ENCODE data around the gene AGBL4. TPM values are rescaled to one million over a fixed set of nuclear protein-coding genes. Genes with fewer than 3 reads are reported as not detected.

Gene AGBL4
- polyA plus RNA-seq, 4 donors: 0.10 to 0.16 TPM; not detected in 2

- FAIRE-seq: no peak
- DNase-seq: no peak
- Histone ChIP-seq H3K9me3 (ENCODE audit: control insufficient read depth in 2 of 2, insufficient read depth in 1 of 2, low read depth in 1 of 2, low read length in 1 of 2) (no peaks in the 10 kb centered on the region), H3K36me3 (ENCODE audit: control insufficient read depth in 3 of 3, insufficient read depth in 2 of 3, low read depth in 1 of 3, low read length in 3 of 3) (no peaks in the 10 kb centered on the region), H3K27me3 (ENCODE audit: control insufficient read depth in 3 of 3, insufficient read depth in 3 of 3, low read length in 3 of 3) (no peaks in the 10 kb centered on the region), H3K4me1 (ENCODE audit: control insufficient read depth in 3 of 3, insufficient read depth in 2 of 3, low read depth in 1 of 3, low read length in 2 of 3) (no peaks in the 10 kb centered on the region), H3K4me3 (ENCODE audit: low read depth in 1 of 3, low read length in 3 of 3) (no peak overlapping the region), H3K27ac (ENCODE audit: low read depth in 1 of 3, low read length in 2 of 3) (no peak overlapping the region)
- 3 to 43% (median 4%) methylated on average over 1 of the region's 1 CpG for WGBS, 3 donors
These were observed 1228.9 kb downstream of the AGBL4 start for GRCh38 chr1:48794816-48795215.

DNA sequence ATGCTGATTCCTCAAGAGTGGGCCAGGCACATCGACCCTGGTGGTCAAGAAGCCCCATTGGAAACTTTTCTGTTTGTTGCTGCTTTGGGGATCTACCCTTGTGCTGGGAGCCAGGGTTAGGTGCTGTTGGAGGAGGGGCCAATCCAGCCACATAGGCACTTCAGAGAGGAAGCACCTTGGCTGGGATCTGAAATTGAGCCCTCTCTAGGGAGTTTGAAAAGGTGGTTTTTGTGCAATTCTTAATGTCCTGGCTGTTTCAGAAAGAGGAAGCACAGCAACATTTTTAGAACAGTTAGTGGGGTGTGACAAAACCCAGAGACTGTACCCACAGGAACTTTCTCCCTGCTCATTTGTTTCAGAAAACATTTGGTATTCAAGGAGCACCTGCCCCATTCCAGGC, 1229.9 kb downstream of the AGBL4 start:
- FAIRE-seq: no peak
- no peak for DNase-seq
- H3K4me3 ChIP-seq (ENCODE audit: low read depth in 1 of 3, low read length in 3 of 3): no peak overlapping the region

DNA sequence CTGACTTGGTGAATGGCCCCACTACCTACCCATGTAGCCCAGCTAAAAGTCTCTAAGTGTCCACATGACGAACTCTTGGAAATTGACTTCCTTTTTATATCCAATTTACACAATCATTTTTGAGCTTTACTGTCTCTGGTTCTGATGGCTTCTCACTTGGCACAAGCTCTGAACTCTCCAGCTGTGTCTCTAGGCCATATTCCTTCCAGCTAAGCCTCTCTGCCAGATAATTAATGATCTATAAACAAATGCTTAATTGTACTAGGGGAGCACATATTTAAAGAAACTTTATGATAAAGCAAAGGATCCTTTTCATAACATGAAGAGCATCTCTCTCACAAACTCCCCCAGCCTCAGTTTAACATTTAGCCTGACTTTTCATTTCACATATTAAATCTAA, 1230.8 kb downstream of the AGBL4 start:
- 53 to 68% (median 68%) methylated on average over 1 of the region's 1 CpG for WGBS, 3 donors
- H3K27me3 ChIP-seq (ENCODE audit: control insufficient read depth in 3 of 3, insufficient read depth in 3 of 3, low read length in 3 of 3): no peaks in the 10 kb centered on the region
- no peak overlapping the region for H3K4me3 ChIP-seq (ENCODE audit: low read depth in 1 of 3, low read length in 3 of 3)
- no peak for FAIRE-seq
- DNase-seq: no peak
- H3K27ac ChIP-seq (ENCODE audit: low read depth in 1 of 3, low read length in 2 of 3): no peak overlapping the region
- no peaks in the 10 kb centered on the region for H3K36me3 ChIP-seq (ENCODE audit: control insufficient read depth in 3 of 3, insufficient read depth in 2 of 3, low read depth in 1 of 3, low read length in 3 of 3)
- no peaks in the 10 kb centered on the region for H3K4me1 ChIP-seq (ENCODE audit: control insufficient read depth in 3 of 3, insufficient read depth in 2 of 3, low read depth in 1 of 3, low read length in 2 of 3)
- H3K9me3 ChIP-seq (ENCODE audit: control insufficient read depth in 2 of 2, insufficient read depth in 1 of 2, low read depth in 1 of 2, low read length in 1 of 2): no peaks in the 10 kb centered on the region

More for the DNA sequence above, 1229.9 kb downstream of the AGBL4 start:
- WGBS, 3 donors: 53 to 67% (median 63%) methylated on average over 1 of the region's 1 CpG
- no peaks in the 10 kb centered on the region for H3K27me3 ChIP-seq (ENCODE audit: control insufficient read depth in 3 of 3, insufficient read depth in 3 of 3, low read length in 3 of 3)
- no peaks in the 10 kb centered on the region for H3K9me3 ChIP-seq (ENCODE audit: control insufficient read depth in 2 of 2, insufficient read depth in 1 of 2, low read depth in 1 of 2, low read length in 1 of 2)
- no peaks in the 10 kb centered on the region for H3K4me1 ChIP-seq (ENCODE audit: control insufficient read depth in 3 of 3, insufficient read depth in 2 of 3, low read depth in 1 of 3, low read length in 2 of 3)
- H3K27ac ChIP-seq (ENCODE audit: low read depth in 1 of 3, low read length in 2 of 3): no peak overlapping the region
- H3K36me3 ChIP-seq (ENCODE audit: control insufficient read depth in 3 of 3, insufficient read depth in 2 of 3, low read depth in 1 of 3, low read length in 3 of 3): no peaks in the 10 kb centered on the region

- no peaks in the 10 kb centered on the region for H3K9me3 ChIP-seq (ENCODE audit: control insufficient read depth in 2 of 2, insufficient read depth in 1 of 2, low read depth in 1 of 2, low read length in 1 of 2)
- no peaks in the 10 kb centered on the region for H3K27me3 ChIP-seq (ENCODE audit: control insufficient read depth in 3 of 3, insufficient read depth in 3 of 3, low read length in 3 of 3)
- H3K27ac ChIP-seq (ENCODE audit: low read depth in 1 of 3, low read length in 2 of 3): no peak overlapping the region
- H3K4me1 ChIP-seq (ENCODE audit: control insufficient read depth in 3 of 3, insufficient read depth in 2 of 3, low read depth in 1 of 3, low read length in 2 of 3): no peaks in the 10 kb centered on the region
- DNase-seq (no peak), FAIRE-seq (no peak)
- H3K4me3 ChIP-seq (ENCODE audit: low read depth in 1 of 3, low read length in 3 of 3): no peak overlapping the region
- no peaks in the 10 kb centered on the region for H3K36me3 ChIP-seq (ENCODE audit: control insufficient read depth in 3 of 3, insufficient read depth in 2 of 3, low read depth in 1 of 3, low read length in 3 of 3)
These were observed 1233.4 kb downstream of the AGBL4 start for GRCh38 chr1:48790397-48790796.

GRCh38 chr1:48789903-48790302, 1233.9 kb downstream of the AGBL4 start:
- no peak for DNase-seq
- Histone ChIP-seq H3K9me3 (ENCODE audit: control insufficient read depth in 2 of 2, insufficient read depth in 1 of 2, low read depth in 1 of 2, low read length in 1 of 2) (no peaks in the 10 kb centered on the region), H3K27me3 (ENCODE audit: control insufficient read depth in 3 of 3, insufficient read depth in 3 of 3, low read length in 3 of 3) (no peaks in the 10 kb centered on the region), H3K36me3 (ENCODE audit: control insufficient read depth in 3 of 3, insufficient read depth in 2 of 3, low read depth in 1 of 3, low read length in 3 of 3) (no peaks in the 10 kb centered on the region), H3K27ac (ENCODE audit: low read depth in 1 of 3, low read length in 2 of 3) (no peak overlapping the region), H3K4me3 (ENCODE audit: low read depth in 1 of 3, low read length in 3 of 3) (no peak overlapping the region), H3K4me1 (ENCODE audit: control insufficient read depth in 3 of 3, insufficient read depth in 2 of 3, low read depth in 1 of 3, low read length in 2 of 3) (no peaks in the 10 kb centered on the region)
- FAIRE-seq: no peak
- WGBS, 3 donors: 72 to 89% (median 88%) methylated on average over 4 of the region's 4 CpGs

DNA sequence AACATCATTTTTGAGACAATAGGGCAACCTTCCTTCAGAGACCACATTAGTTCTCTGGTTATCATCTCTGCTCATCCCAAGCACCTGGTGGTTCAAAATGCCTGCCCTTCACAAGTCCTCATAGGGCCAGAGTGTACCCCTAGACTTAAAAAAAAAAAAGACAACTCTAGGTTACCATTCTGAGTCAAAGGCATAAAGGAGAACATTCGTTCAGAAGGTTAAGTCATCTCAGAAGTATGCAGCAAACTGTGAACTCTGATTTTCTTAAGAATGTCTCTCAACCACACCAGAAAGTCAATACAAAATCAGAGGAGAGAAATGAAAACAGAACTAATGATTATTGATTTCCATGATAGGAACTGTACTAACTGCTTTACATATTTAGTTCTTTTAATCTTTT, 1237.9 kb downstream of the AGBL4 start:
- 59 to 74% (median 73%) methylated on average over 1 of the region's 1 CpG for WGBS, 3 donors
- FAIRE-seq: no peak

GRCh38 chr1:48784301-48784700, 1239.5 kb downstream of the AGBL4 start:
- WGBS, 3 donors: 86 to 91% (median 90%) methylated on average over 2 of the region's 2 CpGs
- DNase-seq (no peak), FAIRE-seq (no peak)
- Histone ChIP-seq H3K36me3 (ENCODE audit: control insufficient read depth in 3 of 3, insufficient read depth in 2 of 3, low read depth in 1 of 3, low read length in 3 of 3) (no peaks in the 10 kb centered on the region), H3K4me3 (ENCODE audit: low read depth in 1 of 3, low read length in 3 of 3) (no peak overlapping the region), H3K4me1 (ENCODE audit: control insufficient read depth in 3 of 3, insufficient read depth in 2 of 3, low read depth in 1 of 3, low read length in 2 of 3) (no peaks in the 10 kb centered on the region), H3K27me3 (ENCODE audit: control insufficient read depth in 3 of 3, insufficient read depth in 3 of 3, low read length in 3 of 3) (no peaks in the 10 kb centered on the region), H3K9me3 (ENCODE audit: control insufficient read depth in 2 of 2, insufficient read depth in 1 of 2, low read depth in 1 of 2, low read length in 1 of 2) (no peaks in the 10 kb centered on the region), H3K27ac (ENCODE audit: low read depth in 1 of 3, low read length in 2 of 3) (no peak overlapping the region)

More for the DNA sequence above, 1237.9 kb downstream of the AGBL4 start:
- no peak overlapping the region for H3K27ac ChIP-seq (ENCODE audit: low read depth in 1 of 3, low read length in 2 of 3)
- no peaks in the 10 kb centered on the region for H3K27me3 ChIP-seq (ENCODE audit: control insufficient read depth in 3 of 3, insufficient read depth in 3 of 3, low read length in 3 of 3)
- DNase-seq: no peak
- H3K4me1 ChIP-seq (ENCODE audit: control insufficient read depth in 3 of 3, insufficient read depth in 2 of 3, low read depth in 1 of 3, low read length in 2 of 3): no peaks in the 10 kb centered on the region
- no peaks in the 10 kb centered on the region for H3K9me3 ChIP-seq (ENCODE audit: control insufficient read depth in 2 of 2, insufficient read depth in 1 of 2, low read depth in 1 of 2, low read length in 1 of 2)
- no peaks in the 10 kb centered on the region for H3K36me3 ChIP-seq (ENCODE audit: control insufficient read depth in 3 of 3, insufficient read depth in 2 of 3, low read depth in 1 of 3, low read length in 3 of 3)
- H3K4me3 ChIP-seq (ENCODE audit: low read depth in 1 of 3, low read length in 3 of 3): no peak overlapping the region

DNA sequence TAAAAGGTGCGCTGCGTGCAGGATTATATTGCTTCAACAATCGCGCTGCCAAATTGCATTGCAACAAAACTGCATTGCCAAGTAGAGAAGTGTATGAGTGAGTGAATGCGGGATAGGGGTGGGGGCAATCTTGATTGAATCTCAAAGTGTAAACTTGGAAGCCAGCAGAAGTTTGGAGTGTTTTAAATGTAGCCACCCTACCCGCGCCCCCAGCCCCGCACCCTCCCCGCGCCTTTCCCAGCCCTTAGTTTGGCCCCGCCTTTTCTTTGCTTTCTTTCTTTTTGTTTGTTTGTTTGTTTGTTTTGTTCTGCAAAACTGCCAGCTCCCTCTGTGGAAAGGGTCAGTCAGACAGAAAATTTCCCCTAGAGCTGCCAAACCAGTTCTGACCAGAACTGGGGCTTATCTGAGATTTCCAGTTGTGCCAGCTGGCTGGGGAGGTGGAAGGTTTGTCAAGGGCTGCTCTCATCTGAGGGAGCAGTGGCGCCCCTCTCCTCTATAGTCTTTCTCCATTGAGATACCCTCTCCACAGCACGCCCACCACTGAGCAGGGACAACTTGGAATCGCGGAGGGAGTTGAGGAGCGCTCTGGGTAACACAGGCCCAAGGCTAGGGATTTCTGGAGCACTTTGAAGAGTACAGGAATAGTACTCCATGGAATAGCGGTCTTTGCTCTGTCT, 1246.4 kb downstream of the AGBL4 start:
- WGBS, 3 donors: 9 to 15% (median 11%) methylated on average over 17 of the region's 17 CpGs
- peaks cover 0 to 5% (median 0%) of the 10 kb centered on the region in 3 donors for H3K27me3 ChIP-seq (ENCODE audit: control insufficient read depth in 3 of 3, insufficient read depth in 3 of 3, low read length in 3 of 3)
- peaks cover 0 to 17% (median 5%) of the 10 kb centered on the region in 3 donors for H3K4me1 ChIP-seq (ENCODE audit: control insufficient read depth in 3 of 3, insufficient read depth in 2 of 3, low read depth in 1 of 3, low read length in 2 of 3)
- FAIRE-seq (no peak), DNase-seq (peak in 1 of 2 donors; percentile 26)
- H3K36me3 ChIP-seq (ENCODE audit: control insufficient read depth in 3 of 3, insufficient read depth in 2 of 3, low read depth in 1 of 3, low read length in 3 of 3): no peaks in the 10 kb centered on the region
- H3K27ac ChIP-seq (ENCODE audit: low read depth in 1 of 3, low read length in 2 of 3): no peak overlapping the region
- H3K4me3 ChIP-seq (ENCODE audit: low read depth in 1 of 3, low read length in 3 of 3): peak overlapping the region; percentile 62 to 72 (median 63)
- H3K9me3 ChIP-seq (ENCODE audit: control insufficient read depth in 2 of 2, insufficient read depth in 1 of 2, low read depth in 1 of 2, low read length in 1 of 2): no peaks in the 10 kb centered on the region
